ENCODE data around the gene TMEM254.
"Not testable (repeated sequence)": the region's sequence is repeated elsewhere in the genome, so short reads cannot be mapped to it uniquely, and the experiment has no call there.

GRCh38 chr10:80036921-80037500 lies 41.5 kb upstream of the TMEM254 start:
- TF ChIP-seq CTCF (conservative IDR thresholded peaks at IDR 0.05; ENCODE audit: low read length); EZH2phosphoT487 (IDR thresholded peaks at IDR 0.05; ENCODE audit: borderline replicate concordance, low read depth, low read length): not testable (repeated sequence)
